Fibroblast of lung (primary cell): ENCODE measurements around the gene NFASC. TPM values are rescaled to one million over a fixed set of nuclear protein-coding genes. Genes with fewer than 3 reads are reported as not detected.

Experiments
- DNase-seq, 2 donors: peaks; one replicate each; pipeline versions ENCODE4 v3.0.0 to v3.0.0-alpha.2; 2010; ENCODE audit warnings: low read depth in 2 of 2
- H2AFZ ChIP-seq: 2 replicates; pipeline ENCODE4 v1.5.1; 2012; ENCODE audit warnings: low read length, control low read depth, inconsistent platforms
- H3K27ac ChIP-seq: 2 replicates; pipeline ENCODE4 v1.5.1; 2011; ENCODE audit warnings: low read length, control low read depth; ENCODE audit not compliant: insufficient read depth
- H3K27me3 ChIP-seq: 2 replicates; pipeline ENCODE4 v1.5.1; 2011; ENCODE audit warnings: mild to moderate bottlenecking, low read length; ENCODE audit not compliant: control insufficient read depth, insufficient read depth
- H3K36me3 ChIP-seq: 2 replicates; pipeline ENCODE4 v1.5.1; 2011; ENCODE audit warnings: low read length; ENCODE audit not compliant: control insufficient read depth, insufficient read depth
- H3K4me1 ChIP-seq: 2 replicates; pipeline ENCODE4 v1.5.1; 2011; ENCODE audit warnings: low read length; ENCODE audit not compliant: control insufficient read depth, insufficient read depth; ENCODE audit errors: extremely low read depth
- H3K4me2 ChIP-seq: 2 replicates; pipeline ENCODE4 v1.5.1; 2011; ENCODE audit warnings: low read length, control low read depth; ENCODE audit not compliant: insufficient read depth; ENCODE audit errors: extremely low read depth
- H3K4me3 ChIP-seq, 4 experiments: fragments of 200-600 bp in 1 of 4; sonication (generic) in 1 of 4; replicated peaks in 1 of 4; 2 replicates each; pipeline ENCODE4 v1.5.1; 2011 to 2016; ENCODE audit warnings: low read length in 4 of 4, low read depth in 3 of 4, mild to moderate bottlenecking in 3 of 4, control low read depth in 2 of 4, inconsistent platforms in 1 of 4, mixed read lengths in 1 of 4; ENCODE audit not compliant: insufficient read depth in 1 of 4; ENCODE audit errors: control extremely low read depth in 1 of 4
- H3K79me2 ChIP-seq: 2 replicates; pipeline ENCODE4 v1.5.1; 2012; ENCODE audit warnings: mild to moderate bottlenecking, low read length, inconsistent platforms; ENCODE audit not compliant: control insufficient read depth, insufficient read depth
- H3K9ac ChIP-seq: 2 replicates; pipeline ENCODE4 v1.5.1; 2011; ENCODE audit warnings: mild to moderate bottlenecking, low read length, control low read depth; ENCODE audit not compliant: insufficient read depth
- H3K9me3 ChIP-seq: 2 replicates; pipeline ENCODE4 v1.5.1; 2012; ENCODE audit warnings: low read depth, low read length; ENCODE audit not compliant: control insufficient read depth, insufficient read depth
- H4K20me1 ChIP-seq: 2 replicates; pipeline ENCODE4 v1.5.1; 2011; ENCODE audit warnings: low read length; ENCODE audit not compliant: control insufficient read depth, insufficient read depth; ENCODE audit errors: extremely low read depth
- EZH2 ChIP-seq: IDR thresholded peaks from 2 replicates; pipeline ENCODE4 v1.5.1; 2012; ENCODE audit warnings: low read length, control low read depth, mild to moderate bottlenecking; ENCODE audit errors: missing control alignments
- polyA plus RNA-seq, 2 donors: library from polyadenylated mRNA; depleted of rRNA in 1 of 2; stranded (reverse) in 1 of 2; unstranded in 1 of 2; fragments of >200 nt; gene quantifications; 2 replicates each; pipeline ENCODE4 v1.2.1, GENCODE V29; 2011 to 2012; ENCODE audit warnings: missing spikeins in 1 of 2
- total RNA-seq: library from RNA; depleted of rRNA; stranded (reverse); fragments of >200 nt; gene quantifications from 2 replicates; pipeline ENCODE4 v1.2.1, GENCODE V29; 2014
- TF ChIP-seq, protein P1 (sequence below), 2 donors: IDR thresholded peaks in 1 of 2; conservative IDR thresholded peaks in 1 of 2; 1 replicate in 1 of 2; 2 replicates in 1 of 2; pipeline ENCODE4 v1.5.1; 2011 to 2012; ENCODE audit warnings: low read length in 2 of 2, control low read depth in 1 of 2, inconsistent platforms in 1 of 2, low read depth in 1 of 2, mild to moderate bottlenecking in 1 of 2

NFASC gene
- total and polyA plus RNA-seq, 2 donors (not counting 1 experiment from before 2014, with no cell fraction given): 13.4 to 16.5 TPM

DNA sequence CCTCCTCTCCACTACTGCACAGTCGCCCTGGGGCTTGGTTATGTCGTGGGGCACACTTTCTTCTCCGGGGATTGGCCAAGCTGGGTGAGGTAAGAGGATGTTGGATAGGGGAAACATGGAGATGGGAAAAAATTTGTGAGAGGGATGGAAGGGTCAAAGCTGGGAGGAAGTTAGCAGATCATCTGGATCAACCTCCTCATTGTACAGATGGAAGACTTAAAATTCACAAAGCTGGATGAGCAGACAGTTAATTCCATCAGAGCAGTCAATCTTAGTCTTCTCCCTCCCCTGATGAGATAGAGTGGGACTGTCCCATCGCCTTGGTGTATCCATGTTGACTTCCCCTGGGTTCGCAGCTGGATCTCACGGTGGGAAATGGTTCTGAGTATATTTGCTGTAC, 102.8 kb downstream of the NFASC start:
- H3K4me3 ChIP-seq: no peak overlapping the region
- no peak overlapping the region for H3K4me2 ChIP-seq
- H3K9me3 ChIP-seq: no peaks in the 10 kb centered on the region
- peaks cover 3% of the 10 kb centered on the region for H3K36me3 ChIP-seq
- H3K9ac ChIP-seq: no peak overlapping the region
- no peak overlapping the region for H2AFZ ChIP-seq
- H3K4me1 ChIP-seq: no peaks in the 10 kb centered on the region
- no peaks in the 10 kb centered on the region for H4K20me1 ChIP-seq
- H3K27ac ChIP-seq: no peak overlapping the region
- DNase-seq: no peak
- H3K27me3 ChIP-seq: no peaks in the 10 kb centered on the region
- no peak for TF ChIP-seq EZH2
- TF ChIP-seq, protein P1, sequence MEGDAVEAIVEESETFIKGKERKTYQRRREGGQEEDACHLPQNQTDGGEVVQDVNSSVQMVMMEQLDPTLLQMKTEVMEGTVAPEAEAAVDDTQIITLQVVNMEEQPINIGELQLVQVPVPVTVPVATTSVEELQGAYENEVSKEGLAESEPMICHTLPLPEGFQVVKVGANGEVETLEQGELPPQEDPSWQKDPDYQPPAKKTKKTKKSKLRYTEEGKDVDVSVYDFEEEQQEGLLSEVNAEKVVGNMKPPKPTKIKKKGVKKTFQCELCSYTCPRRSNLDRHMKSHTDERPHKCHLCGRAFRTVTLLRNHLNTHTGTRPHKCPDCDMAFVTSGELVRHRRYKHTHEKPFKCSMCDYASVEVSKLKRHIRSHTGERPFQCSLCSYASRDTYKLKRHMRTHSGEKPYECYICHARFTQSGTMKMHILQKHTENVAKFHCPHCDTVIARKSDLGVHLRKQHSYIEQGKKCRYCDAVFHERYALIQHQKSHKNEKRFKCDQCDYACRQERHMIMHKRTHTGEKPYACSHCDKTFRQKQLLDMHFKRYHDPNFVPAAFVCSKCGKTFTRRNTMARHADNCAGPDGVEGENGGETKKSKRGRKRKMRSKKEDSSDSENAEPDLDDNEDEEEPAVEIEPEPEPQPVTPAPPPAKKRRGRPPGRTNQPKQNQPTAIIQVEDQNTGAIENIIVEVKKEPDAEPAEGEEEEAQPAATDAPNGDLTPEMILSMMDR (conservative IDR thresholded peaks at IDR 0.05 in 1 of 2, IDR thresholded peaks at IDR 0.05 in 1 of 2; ENCODE audit: low read depth in 1 of 2, low read length in 2 of 2): no peak
- H3K79me2 ChIP-seq: no peaks in the 10 kb centered on the region

DNA sequence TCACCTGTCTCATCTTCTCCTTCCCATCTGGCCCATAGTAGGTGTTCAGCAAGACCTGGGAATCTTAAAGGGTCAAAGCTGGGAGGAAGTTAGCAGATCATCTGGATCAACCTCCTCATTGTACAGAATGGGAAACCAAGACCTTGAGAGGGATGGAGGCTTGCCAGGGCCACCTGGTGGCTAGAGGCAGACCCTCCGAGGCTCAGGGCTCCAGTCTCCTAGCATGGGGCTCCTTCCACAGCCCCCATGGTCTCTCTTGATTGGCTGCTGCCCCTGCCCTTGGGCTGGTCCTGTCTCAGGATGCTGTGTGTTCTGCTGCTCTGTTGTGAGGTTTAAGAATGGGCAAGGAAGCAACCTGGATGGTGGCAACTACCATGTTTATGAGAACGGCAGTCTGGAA, 103.7 kb downstream of the NFASC start:
- Histone ChIP-seq H3K36me3 (peaks cover 3% of the 10 kb centered on the region), H2AFZ (no peak overlapping the region), H3K9me3 (no peaks in the 10 kb centered on the region), H3K27ac (no peak overlapping the region), H3K4me2 (no peak overlapping the region), H4K20me1 (no peaks in the 10 kb centered on the region), H3K4me3 (no peak overlapping the region), H3K79me2 (no peaks in the 10 kb centered on the region), H3K4me1 (no peaks in the 10 kb centered on the region), H3K9ac (no peak overlapping the region), H3K27me3 (no peaks in the 10 kb centered on the region)
- TF ChIP-seq EZH2: no peak
- TF ChIP-seq, protein P1 (conservative IDR thresholded peaks at IDR 0.05 in 1 of 2, IDR thresholded peaks at IDR 0.05 in 1 of 2; ENCODE audit: low read depth in 1 of 2, low read length in 2 of 2): no peak
- no peak for DNase-seq

DNA sequence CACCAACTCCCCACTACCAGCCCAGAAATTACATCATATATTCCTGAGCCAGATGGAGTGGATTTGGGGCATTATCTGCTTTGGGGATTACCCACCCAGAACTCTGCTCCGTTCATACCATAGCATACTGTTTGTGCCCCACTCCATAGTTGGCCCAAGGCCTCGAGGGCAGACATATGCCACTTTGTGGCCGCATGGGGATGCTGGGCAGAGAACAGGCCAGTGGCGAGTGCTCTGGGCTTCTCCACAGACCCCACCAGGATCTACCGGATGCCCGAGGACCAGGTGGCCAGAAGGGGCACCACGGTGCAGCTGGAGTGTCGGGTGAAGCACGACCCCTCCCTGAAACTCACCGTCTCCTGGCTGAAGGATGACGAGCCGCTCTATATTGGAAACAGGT, 104.4 kb downstream of the NFASC start:
- no peaks in the 10 kb centered on the region for H3K27me3 ChIP-seq
- H3K9me3 ChIP-seq: no peaks in the 10 kb centered on the region
- H3K4me3 ChIP-seq: no peak overlapping the region
- H3K4me2 ChIP-seq: no peak overlapping the region
- DNase-seq: no peak
- H4K20me1 ChIP-seq: no peaks in the 10 kb centered on the region
- no peak overlapping the region for H3K27ac ChIP-seq
- TF ChIP-seq, protein P1 (conservative IDR thresholded peaks at IDR 0.05 in 1 of 2, IDR thresholded peaks at IDR 0.05 in 1 of 2; ENCODE audit: low read depth in 1 of 2, low read length in 2 of 2): no peak
- TF ChIP-seq EZH2: no peak
- H3K36me3 ChIP-seq: peaks cover 3% of the 10 kb centered on the region
- H3K79me2 ChIP-seq: no peaks in the 10 kb centered on the region
- no peak overlapping the region for H2AFZ ChIP-seq
- no peak overlapping the region for H3K9ac ChIP-seq
- H3K4me1 ChIP-seq: no peaks in the 10 kb centered on the region
